ENCODE results near the gene SEPHS1. TPM values are rescaled to one million over a fixed set of nuclear protein-coding genes. Genes with fewer than 3 reads are reported as not detected.

SEPHS1 gene
- total and polyA plus RNA-seq, 2 of the 8 experiments (the other 6 are each of a cell fraction or from before 2014, with no cell fraction given) = 270 to 683 TPM

- no peak for TF ChIP-seq CHD7 (IDR thresholded peaks at IDR 0.05; ENCODE audit: insufficient replicate concordance, low read length)
- TF ChIP-seq POU5F1 (IDR thresholded peaks at IDR 0.05; ENCODE audit: low read depth, low read length) = no peak
- TF ChIP-seq SUZ12 (IDR thresholded peaks at IDR 0.05; ENCODE audit: low read length) = no peak
- TF ChIP-seq FOSL1 (IDR thresholded peaks at IDR 0.05; ENCODE audit: insufficient read depth, low read depth, low read length) = no peak
- no peak for TF ChIP-seq CREB1 (IDR thresholded peaks at IDR 0.05)
- TF ChIP-seq CTCF (IDR thresholded peaks at IDR 0.05; ENCODE audit: control extremely low read depth in 1 of 3, insufficient read depth in 1 of 3, low read depth in 1 of 3, low read length in 3 of 3) = no peak
- TF ChIP-seq PHF8 (conservative IDR thresholded peaks at IDR 0.05; ENCODE audit: low read depth, low read length) = no peak
- no peak for TF ChIP-seq HDAC6 (IDR thresholded peaks at IDR 0.05; ENCODE audit: low read depth, low read length)
- TF ChIP-seq MAFK (IDR thresholded peaks at IDR 0.05; ENCODE audit: low read depth, low read length) = no peak
These were observed 53.3 kb downstream of the SEPHS1 start (continued) for GRCh38 chr10:13294784-13295183.

All from H1 (cell line).